Measurements from ENCODE around the gene TNNT3. TPM values are rescaled to one million over a fixed set of nuclear protein-coding genes. Genes with fewer than 3 reads are reported as not detected.
"Not testable (repeated sequence)": the region's sequence is repeated elsewhere in the genome, so short reads cannot be mapped to it uniquely, and the experiment has no call there.

Gene TNNT3
- total RNA-seq, 1 donor from 2014 or later, result not detected

GRCh38 chr11:1880746-1881441 is 38.6 kb upstream of the TNNT3 start:
- no peak for DNase-seq (ENCODE audit: low spot score)
- ATAC-seq, result no peak

DNA sequence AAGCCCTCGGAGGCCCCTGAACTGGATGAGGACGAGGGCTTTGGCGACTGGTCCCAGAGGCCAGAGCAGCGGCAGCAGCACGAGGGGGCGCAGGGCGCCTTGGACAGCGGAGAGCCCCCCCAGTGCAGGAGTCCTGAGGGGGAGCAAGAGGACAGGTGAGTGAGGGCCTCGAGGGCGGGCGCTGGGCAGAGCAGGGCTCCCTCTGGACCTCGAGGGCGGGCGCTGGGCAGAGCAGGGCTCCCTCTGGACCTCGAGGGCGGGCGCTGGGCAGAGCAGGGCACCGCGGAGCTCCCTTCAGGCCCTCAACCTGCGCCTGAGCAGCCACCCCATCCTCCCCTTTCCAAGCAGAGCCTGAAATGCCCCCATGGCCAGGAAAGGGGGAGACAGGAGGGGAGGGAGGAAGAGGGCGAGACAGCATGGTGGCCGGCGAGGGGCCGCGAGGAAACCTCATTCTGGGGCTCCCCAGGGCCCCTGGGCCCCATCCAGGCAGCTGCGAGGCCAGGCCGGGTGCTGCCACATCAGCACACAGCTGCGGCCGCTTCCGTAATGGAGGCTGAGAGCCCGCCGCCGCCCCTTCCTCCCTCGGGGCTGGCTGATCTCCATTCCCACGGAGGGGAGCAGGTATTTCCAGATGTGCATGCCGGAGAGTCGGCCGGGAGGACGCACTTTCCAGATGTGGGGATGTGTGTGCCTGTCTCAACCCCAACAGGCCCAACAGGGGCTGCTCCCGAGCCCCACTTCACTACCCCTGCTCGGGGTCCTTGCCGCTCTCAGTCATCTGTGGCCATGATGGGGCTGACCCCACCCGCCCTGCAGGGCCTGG is 37.9 kb upstream of the TNNT3 start:
- DNase-seq (ENCODE audit: low spot score), result no peak
- ATAC-seq, result no peak

DNA sequence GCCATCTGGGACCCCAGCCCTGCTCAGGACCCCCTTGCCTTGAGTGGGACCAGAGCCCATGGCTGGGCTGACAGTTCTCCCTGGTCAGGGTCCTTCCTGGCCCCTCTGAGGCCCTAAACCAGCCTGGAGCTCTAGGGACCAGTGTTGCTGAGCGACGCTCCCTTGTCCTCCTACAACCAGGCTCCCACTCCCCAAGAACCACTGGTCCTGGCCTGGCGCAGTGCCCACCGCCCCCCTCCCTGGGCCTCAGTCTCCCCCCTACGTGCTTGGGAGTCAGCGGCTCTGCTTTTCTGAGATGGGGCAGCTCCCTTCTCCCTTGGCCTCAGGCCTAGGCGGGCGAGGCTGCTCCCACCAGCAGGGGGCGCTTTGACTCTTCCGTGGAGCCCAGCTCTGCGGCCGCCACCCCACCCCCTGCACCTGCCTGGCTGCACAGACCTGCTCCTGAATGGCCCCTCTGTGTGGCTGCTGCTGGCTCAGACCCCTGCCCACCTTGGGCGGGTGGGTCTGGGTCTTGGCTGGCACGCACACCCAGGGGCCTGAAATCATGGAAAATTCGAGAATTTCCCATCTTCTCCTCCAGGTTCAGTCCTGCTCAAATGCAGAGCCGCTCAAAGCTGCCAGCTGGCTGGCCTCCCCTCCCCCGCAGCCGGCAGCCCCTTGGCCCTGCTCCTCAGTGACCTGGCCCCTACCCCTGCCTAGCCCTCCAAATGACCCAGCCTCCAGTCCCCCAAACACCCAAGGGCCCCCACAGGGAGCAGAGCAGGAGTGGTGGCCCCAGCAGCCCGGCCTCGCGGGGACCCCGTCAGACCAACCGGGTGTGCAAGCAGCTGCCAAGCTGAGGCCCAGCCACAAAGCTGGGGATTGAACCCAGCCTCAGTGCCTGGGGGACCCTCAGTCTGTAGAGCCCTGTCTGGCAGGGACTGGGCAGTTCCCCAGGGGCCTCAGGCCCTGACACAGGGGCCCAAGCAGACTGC is 37.0 kb upstream of the TNNT3 start:
- peak; percentile 97 for ATAC-seq
- peak; percentile 85 for DNase-seq (ENCODE audit: low spot score)

DNA sequence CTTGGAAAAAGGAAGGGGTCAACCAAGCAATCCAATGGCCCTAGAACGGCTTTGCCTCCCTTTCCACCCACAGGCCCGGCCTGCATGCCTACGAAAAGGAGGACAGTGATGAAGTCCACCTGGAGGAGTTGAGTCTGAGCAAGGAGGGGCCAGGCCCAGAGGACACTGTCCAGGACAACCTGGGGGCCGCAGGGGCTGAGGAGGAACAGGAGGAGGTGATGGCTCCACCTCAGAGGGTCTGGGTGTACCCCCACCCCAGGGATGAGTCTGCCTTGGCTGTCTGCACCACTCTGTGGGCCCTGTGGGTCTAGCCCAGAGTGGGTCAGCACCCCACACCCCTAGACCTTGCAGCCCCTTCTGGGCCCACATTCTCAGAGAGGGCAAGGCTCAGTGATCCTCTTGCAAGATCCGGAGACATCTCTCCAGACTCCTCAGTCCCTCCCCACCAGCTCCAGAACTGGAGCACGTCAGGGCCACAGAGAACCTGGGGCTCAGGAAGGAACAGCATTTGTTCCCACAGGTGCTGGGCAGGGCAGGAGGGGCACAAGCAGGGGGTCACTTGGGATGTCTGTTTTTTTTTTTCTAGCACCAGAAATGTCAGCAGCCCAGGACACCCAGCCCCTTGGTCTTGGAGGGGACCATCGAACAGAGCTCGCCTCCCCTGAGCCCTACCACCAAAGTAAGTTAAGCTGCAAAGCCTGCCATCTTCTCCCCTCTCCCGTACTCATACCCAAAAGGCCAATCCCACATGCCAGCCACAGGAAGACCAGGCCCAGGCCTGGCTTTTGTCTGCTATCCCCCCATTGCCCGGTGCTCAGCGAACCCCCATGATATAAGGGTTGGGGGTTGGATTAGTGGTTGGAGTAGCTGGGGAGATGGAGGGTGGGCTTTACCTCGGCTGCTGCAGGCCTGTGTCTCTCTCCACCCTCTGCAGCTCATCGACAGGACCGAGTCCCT is 35.9 kb upstream of the TNNT3 start:
- DNase-seq (ENCODE audit: low spot score) (no peak), ATAC-seq (no peak)

DNA sequence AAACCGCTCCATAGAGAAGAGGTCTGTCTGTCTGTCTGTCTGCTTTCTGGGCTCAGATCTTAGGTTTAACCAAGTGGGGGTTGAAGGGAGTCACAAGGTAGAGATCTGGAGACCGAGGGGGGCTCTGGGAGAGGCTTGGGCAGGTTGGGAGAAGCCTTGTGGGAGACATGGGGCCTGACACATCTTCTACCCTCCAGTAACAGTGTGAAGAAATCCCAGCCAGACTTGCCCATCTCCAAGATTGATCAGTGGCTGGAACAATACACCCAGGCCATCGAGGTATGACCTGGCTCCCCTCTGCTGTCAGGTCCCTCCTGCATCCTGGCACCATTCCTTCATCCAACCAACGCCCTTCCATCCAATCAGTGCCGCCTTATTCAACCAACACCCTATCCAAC is 35.2 kb upstream of the TNNT3 start:
- DNase-seq (ENCODE audit: low spot score), result no peak

GRCh38 chr11:1886551-1886950 is 33.0 kb upstream of the TNNT3 start:
- not testable (repeated sequence) for DNase-seq (ENCODE audit: low spot score)

More for the DNA sequence above, 35.2 kb upstream of the TNNT3 start:
- ATAC-seq, result no peak

GRCh38 chr11:1887451-1888346 is 31.8 kb upstream of the TNNT3 start:
- no peak for ATAC-seq
- DNase-seq (ENCODE audit: low spot score), result no peak

More at GRCh38 chr11:1886551-1886950, 33.0 kb upstream of the TNNT3 start:
- not testable (repeated sequence) for ATAC-seq

DNA sequence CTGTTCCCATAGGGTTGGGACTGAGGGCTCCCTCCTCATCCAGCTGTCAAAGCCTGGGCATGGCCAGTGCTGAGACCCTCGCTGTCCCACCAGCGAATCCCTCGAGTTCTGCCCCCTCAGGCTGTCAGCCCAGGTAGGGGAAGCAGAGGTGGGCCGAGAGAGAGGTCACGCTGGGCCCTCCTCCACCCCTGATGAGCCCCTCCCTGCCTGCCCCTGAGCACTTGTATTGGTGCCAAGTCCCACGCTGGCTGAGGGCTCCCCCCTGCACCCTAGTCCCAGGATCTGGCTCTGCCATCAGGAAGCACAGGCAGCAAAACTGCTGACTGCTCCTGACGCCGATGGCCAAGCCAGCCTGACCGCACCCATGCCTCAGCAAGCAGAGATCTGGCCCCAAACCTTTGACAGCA is 31.2 kb upstream of the TNNT3 start:
- DNase-seq (ENCODE audit: low spot score) (no peak), ATAC-seq (no peak)

- ATAC-seq (no peak), DNase-seq (ENCODE audit: low spot score) (no peak)
These were observed 30.7 kb upstream of the TNNT3 start for GRCh38 chr11:1888811-1889210.

DNA sequence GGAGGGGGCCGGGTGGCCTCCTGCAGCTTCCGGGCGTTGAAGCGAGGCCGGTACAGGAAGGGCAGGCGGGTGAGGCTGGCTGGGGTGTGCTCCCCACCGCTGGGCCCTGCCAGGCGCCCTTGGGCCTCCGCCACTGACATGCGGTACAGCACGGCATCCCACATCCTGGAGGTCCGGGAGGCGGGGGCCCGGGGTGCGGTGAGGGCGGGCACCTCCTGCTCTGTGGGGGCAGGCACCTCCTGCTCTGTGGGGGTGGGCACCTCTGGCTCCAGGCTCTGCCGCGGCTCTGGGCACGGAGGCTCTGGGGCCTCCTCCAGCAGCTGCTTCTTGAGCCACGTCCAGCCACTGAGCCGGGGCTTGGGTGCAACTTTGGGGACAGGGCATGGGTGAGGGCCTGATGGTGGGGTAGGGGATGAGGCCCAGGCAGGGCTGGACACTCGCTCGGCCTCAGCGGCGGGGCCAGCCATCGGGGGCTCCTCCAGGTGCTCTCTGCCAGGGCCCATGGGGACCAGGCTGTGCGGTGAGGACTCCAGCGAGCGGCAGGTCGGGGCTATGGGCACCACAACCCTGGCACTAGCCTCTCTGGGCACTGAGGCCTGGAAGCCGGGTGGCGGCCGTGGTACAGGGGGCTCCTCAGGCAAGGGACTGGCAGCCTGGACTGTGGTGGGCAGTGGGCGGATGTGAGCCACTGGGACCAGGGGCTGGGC is 30.1 kb upstream of the TNNT3 start:
- no peak for DNase-seq (ENCODE audit: low spot score)
- ATAC-seq, result peak; percentile 33

GRCh38 chr11:1889941-1890855 is 29.3 kb upstream of the TNNT3 start:
- DNase-seq (ENCODE audit: low spot score), result no peak
- no peak for ATAC-seq

DNA sequence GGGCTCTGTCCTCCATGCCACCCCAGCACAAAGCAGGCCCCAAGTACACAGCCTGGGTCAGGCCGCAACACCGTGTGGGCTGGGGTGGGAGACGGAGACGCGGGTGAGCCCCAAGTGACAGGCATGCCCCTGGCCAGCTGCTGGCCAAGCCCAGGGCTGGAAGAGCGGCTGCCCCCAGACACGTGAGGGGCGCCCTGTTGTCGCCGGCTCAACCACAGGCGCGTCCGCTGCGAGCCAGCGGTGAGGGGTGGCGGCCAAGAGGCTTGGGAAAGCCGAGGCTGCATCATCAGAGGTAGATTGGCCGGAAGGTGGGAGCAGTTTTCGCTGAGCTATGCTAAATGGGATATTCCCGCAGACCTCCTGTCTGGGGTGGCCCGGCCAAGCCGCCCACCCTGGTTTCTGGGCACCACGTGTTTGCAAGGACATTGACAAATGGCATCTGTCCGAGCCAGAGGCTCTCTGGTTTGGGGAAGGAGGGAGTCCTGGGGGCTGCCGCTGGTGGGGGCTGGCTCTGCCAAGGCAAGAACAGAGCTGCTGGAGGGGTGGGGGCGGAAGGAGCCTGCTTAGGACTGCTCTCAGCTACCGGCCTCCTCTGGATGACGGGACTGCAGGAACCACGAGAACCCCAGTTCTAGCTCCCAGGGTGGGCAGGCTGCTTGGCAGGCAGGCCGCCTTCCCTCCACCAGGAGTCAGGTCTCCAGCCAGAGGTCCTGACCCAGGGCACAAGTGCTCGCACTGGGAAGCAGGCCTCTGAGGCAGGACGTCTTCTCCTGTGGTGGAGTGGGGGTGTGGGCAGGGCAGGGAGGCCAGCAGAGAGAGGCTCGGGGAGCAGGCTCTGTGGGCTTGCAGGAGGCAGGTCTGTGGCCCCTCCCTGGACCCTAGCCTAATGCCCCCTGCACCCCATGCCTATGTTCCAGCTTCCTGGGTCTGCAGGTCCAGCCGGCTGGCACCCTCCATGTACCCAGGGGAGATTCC is 28.4 kb upstream of the TNNT3 start:
- ATAC-seq, result no peak
- no peak for DNase-seq (ENCODE audit: low spot score)

GRCh38 chr11:1891831-1892115 is 27.7 kb upstream of the TNNT3 start, which contains the start of gene PRR33:
PRR33 (minus strand) TSS chr11:1891895; CDS start chr11:1890584, 1,311 bp downstream.
- no peak for ATAC-seq
- DNase-seq (ENCODE audit: low spot score), result no peak

- no peak for ATAC-seq
- DNase-seq (ENCODE audit: low spot score), result no peak
These were observed 27.4 kb upstream of the TNNT3 start for GRCh38 chr11:1892116-1892515.

DNA sequence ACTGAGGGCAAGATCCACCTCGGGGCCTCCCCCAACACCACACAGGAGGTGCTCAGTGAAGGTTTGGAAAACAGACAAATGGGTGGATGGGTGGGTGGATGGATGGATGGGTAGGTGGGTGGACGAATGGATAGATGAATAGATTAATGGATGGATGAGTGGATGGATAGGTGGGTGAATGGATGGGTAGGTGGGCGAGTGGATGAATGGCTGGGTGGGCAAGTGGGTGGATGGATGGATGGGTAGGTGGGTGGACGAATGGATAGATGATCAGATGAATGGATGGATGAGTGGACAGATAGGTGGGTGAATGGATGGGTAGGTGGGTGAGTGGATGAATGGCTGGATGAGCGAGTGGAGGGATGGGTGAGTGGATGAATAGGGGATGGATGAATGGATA is 26.9 kb upstream of the TNNT3 start:
- ATAC-seq, result no peak
- no peak for DNase-seq (ENCODE audit: low spot score)
